Neuronal stem cell (in vitro differentiated cells): ENCODE measurements around the gene CIBAR2.
A peak's percentile ranks its signal among the peaks of the same experiment; 100 is the strongest.

Experiments
- DNase-seq: peaks from one replicate; pipeline ENCODE4 v3.0.0-alpha.2; 2013; ENCODE audit warnings: low spot score
- H2AFZ ChIP-seq: one replicate; pipeline ENCODE4 v1.6.1; 2013; ENCODE audit warnings: mild to moderate bottlenecking, low read length, inconsistent platforms
- H2AK5ac ChIP-seq: 2 replicates; pipeline ENCODE4 v1.6.1; 2013; ENCODE audit warnings: low read depth, mild to moderate bottlenecking, inconsistent platforms, low read length, moderate library complexity, mixed read lengths
- H2BK120ac ChIP-seq: 2 replicates; pipeline ENCODE4 v1.6.1; 2013; ENCODE audit warnings: low read depth, mild to moderate bottlenecking, inconsistent platforms, low read length, moderate library complexity, mixed read lengths
- H2BK12ac ChIP-seq: one replicate; pipeline ENCODE4 v1.6.1; 2013; ENCODE audit warnings: low read length, inconsistent platforms
- H2BK15ac ChIP-seq: 2 replicates; pipeline ENCODE4 v1.6.1; 2013; ENCODE audit warnings: mild to moderate bottlenecking, low read length, inconsistent platforms, mixed read lengths
- H2BK5ac ChIP-seq: one replicate; pipeline ENCODE4 v1.6.1; 2013; ENCODE audit warnings: inconsistent platforms, mild to moderate bottlenecking, low read length, moderate library complexity
- H3K14ac ChIP-seq: one replicate; pipeline ENCODE4 v1.6.1; 2013; ENCODE audit warnings: low read length, inconsistent platforms
- H3K18ac ChIP-seq: 2 replicates; pipeline ENCODE4 v1.6.1; 2013; ENCODE audit warnings: low read length, inconsistent platforms
- H3K23ac ChIP-seq: 2 replicates; pipeline ENCODE4 v1.6.1; 2013; ENCODE audit warnings: low read depth, mild to moderate bottlenecking, mixed read lengths, low read length, inconsistent platforms; ENCODE audit not compliant: poor library complexity
- H3K27ac ChIP-seq: replicated peaks from 3 replicates; pipeline ENCODE4 v1.5.1; 2013; ENCODE audit warnings: low read length, inconsistent platforms
- H3K27me3 ChIP-seq, 3 experiments: 2 replicates each; pipeline ENCODE4 v1.6.1; 2013; ENCODE audit warnings: low read length in 3 of 3, mild to moderate bottlenecking in 2 of 3, inconsistent platforms in 1 of 3, low read depth in 1 of 3, mixed read lengths in 1 of 3, moderate library complexity in 1 of 3; ENCODE audit not compliant: control insufficient read depth in 3 of 3, insufficient read depth in 3 of 3
- H3K36me3 ChIP-seq, 2 donors: replicated peaks in 1 of 2; 2 replicates each; pipeline ENCODE4 v1.6.1; 2013; ENCODE audit warnings: low read length in 2 of 2; ENCODE audit not compliant: control insufficient read depth in 2 of 2, insufficient read depth in 2 of 2
- H3K4ac ChIP-seq: 2 replicates; pipeline ENCODE4 v1.6.1; 2013; ENCODE audit warnings: inconsistent platforms, mild to moderate bottlenecking, low read length, moderate library complexity
- H3K4me1 ChIP-seq, 2 donors: 1 replicate in 1 of 2; 2 replicates in 1 of 2; pipeline ENCODE4 v1.6.1; 2013; ENCODE audit warnings: low read length in 2 of 2, low read depth in 1 of 2; ENCODE audit not compliant: control insufficient read depth in 2 of 2, insufficient read depth in 1 of 2
- H3K4me2 ChIP-seq: one replicate; pipeline ENCODE4 v1.6.1; 2013; ENCODE audit warnings: mild to moderate bottlenecking, low read length, inconsistent platforms; ENCODE audit not compliant: insufficient read depth, poor library complexity, severe bottlenecking
- H3K4me3 ChIP-seq, 2 donors: 2 replicates each; pipeline ENCODE4 v1.5.1; 2013; ENCODE audit warnings: low read length in 2 of 2, mild to moderate bottlenecking in 2 of 2, inconsistent platforms in 1 of 2, moderate library complexity in 1 of 2
- H3K79me1 ChIP-seq: one replicate; pipeline ENCODE4 v1.6.1; 2013; ENCODE audit warnings: low read depth, mild to moderate bottlenecking, inconsistent platforms, low read length, moderate library complexity
- H3K9ac ChIP-seq: one replicate; pipeline ENCODE4 v1.6.1; 2013; ENCODE audit warnings: mild to moderate bottlenecking, low read depth, low read length, inconsistent platforms; ENCODE audit not compliant: poor library complexity
- H3K9me3 ChIP-seq, 2 donors: replicated peaks in 1 of 2; 2 replicates each; pipeline versions ENCODE3 to v1.6.1; 2013; ENCODE audit warnings: low read length in 2 of 2, mild to moderate bottlenecking in 2 of 2, inconsistent platforms in 1 of 2, low read depth in 1 of 2, mixed read lengths in 1 of 2, moderate library complexity in 1 of 2; ENCODE audit not compliant: control insufficient read depth in 2 of 2, insufficient read depth in 1 of 2
- H4K8ac ChIP-seq: one replicate; pipeline ENCODE4 v1.6.1; 2013; ENCODE audit warnings: low read depth, mild to moderate bottlenecking, inconsistent platforms, low read length, moderate library complexity
- H4K91ac ChIP-seq: one replicate; pipeline ENCODE4 v1.6.1; 2013; ENCODE audit warnings: low read length, low read depth, mild to moderate bottlenecking, inconsistent platforms; ENCODE audit not compliant: poor library complexity
- WGBS, 2 donors: extraction: QIAGEN DNeasy Blood & Tissue Kit; methylation state at CpG; one replicate each; pipeline ENCODE4 v1.1.7; 2013; ENCODE audit warnings: missing lambda C conversion rate in 2 of 2, mixed read lengths in 1 of 2; ENCODE audit not compliant: insufficient read length in 2 of 2, insufficient replicate concordance in 1 of 2; ENCODE audit errors: extremely low coverage in 2 of 2; 5-methylcytosine and 5-hydroxymethylcytosine counted together

The CIBAR2 gene

DNA sequence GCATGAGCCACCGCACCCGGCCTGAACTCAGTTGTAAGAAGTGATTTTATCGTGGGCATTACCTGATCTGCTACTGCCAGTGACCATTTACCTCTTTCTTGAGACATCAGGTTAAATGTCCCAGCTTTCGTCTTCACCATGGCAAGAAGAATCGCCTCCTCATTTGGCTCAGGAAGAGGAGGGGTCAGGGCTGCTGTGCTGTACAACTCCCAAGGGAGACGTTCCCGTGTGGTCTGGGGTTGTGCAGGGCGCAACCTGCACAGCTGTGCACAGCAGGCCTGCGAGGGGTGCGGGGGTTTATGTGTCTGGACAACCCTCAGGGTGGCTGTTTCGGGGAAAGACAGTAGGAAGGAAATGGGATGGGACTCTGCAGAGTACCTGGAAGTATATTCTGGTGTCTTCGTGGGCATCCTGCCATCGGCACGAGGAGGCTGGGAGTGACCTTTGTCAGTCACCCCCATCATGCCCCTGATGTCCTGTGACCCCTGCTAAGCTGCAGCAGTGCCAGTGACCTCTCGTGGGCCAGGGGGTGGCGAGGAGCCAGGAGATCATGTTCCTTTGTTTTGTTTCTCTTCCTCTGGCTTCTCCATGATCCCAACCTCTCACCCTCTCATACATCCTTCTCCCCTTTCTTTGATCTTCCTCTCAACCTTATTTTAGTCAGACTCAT lies 27.3 kb downstream of the CIBAR2 start:
- no peak overlapping the region for H3K4me3 ChIP-seq
- peaks cover 35 to 48% of the 10 kb centered on the region in 2 donors for H3K4me1 ChIP-seq
- peak overlapping the region; percentile 85 for H2AK5ac ChIP-seq
- no peak overlapping the region for H2BK5ac ChIP-seq
- H3K4me2 ChIP-seq: no peak overlapping the region
- peaks cover 0 to 4% (median 0%) of the 10 kb centered on the region in 3 experiments for H3K27me3 ChIP-seq
- H2BK15ac ChIP-seq: peak overlapping the region; percentile 39
- peaks cover 2% of the 10 kb centered on the region for H3K79me1 ChIP-seq
- peak overlapping the region; percentile 92 for H3K14ac ChIP-seq
- peak overlapping the region; percentile 81 for H3K18ac ChIP-seq
- no peak overlapping the region for H2BK120ac ChIP-seq
- no peaks in the 10 kb centered on the region for H3K9me3 ChIP-seq
- peak overlapping the region; percentile 58 for H3K23ac ChIP-seq
- DNase-seq: no peak
- no peak overlapping the region for H2AFZ ChIP-seq
- H3K36me3 ChIP-seq: no peaks in the 10 kb centered on the region
- no peak overlapping the region for H3K9ac ChIP-seq
- no peak overlapping the region for H2BK12ac ChIP-seq
- WGBS, 2 donors: no CpG with 5 or more reads among the region's 16 CpGs
- H4K8ac ChIP-seq: no peak overlapping the region
- H3K4ac ChIP-seq: peak overlapping the region; percentile 68
- no peak overlapping the region for H4K91ac ChIP-seq
- no peak overlapping the region for H3K27ac ChIP-seq

DNA sequence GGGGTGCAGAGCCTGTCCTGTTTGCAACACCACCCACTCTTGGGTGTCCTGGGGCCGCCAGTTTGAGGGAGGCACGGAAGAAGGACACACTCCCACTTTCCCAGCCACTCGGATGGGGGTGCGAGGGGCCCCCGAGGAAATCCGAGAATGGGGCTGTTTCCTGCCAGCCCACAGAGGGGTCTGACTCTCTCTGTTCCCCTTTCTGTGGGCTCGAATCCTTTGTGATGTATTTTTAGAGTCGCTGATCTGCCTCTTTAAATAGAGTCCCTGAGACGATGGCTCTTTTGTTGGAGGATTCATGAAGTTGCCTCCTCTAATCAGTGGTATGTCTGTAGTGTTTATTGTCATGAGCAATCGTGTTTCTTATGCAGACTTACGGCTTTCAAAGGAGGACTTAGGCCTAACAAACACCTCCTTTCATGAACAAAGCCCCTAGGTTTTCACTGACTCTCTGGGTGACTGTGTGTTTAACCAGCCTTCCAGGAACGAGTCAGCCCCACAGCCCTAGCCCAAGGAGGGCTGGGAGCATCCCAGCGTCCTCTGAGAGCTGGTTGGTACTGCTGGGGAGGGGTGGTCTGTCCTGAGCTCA lies 29.1 kb downstream of the CIBAR2 start:
- WGBS, 2 donors: no CpG with 5 or more reads among the region's 13 CpGs
- Histone ChIP-seq H3K4me3 (peak overlapping the region in 1 of 2 donors; percentile 27), H2BK12ac (peak overlapping the region; percentile 43), H3K14ac (peak overlapping the region; percentile 85), H3K4ac (no peak overlapping the region), H3K4me1 (peaks cover 39 to 44% of the 10 kb centered on the region in 2 donors), H3K9ac (peak overlapping the region; percentile 7), H4K91ac (no peak overlapping the region), H3K9me3 (no peaks in the 10 kb centered on the region), H3K27ac (peak overlapping the region; percentile 61), H4K8ac (no peak overlapping the region), H2BK5ac (no peak overlapping the region), H2AFZ (peak overlapping the region; percentile 89), H3K27me3 (peaks cover 0 to 4% (median 0%) of the 10 kb centered on the region in 3 experiments), H3K79me1 (peaks cover 2% of the 10 kb centered on the region), H3K4me2 (peak overlapping the region; percentile 53), H2AK5ac (peak overlapping the region; percentile 65), H3K36me3 (no peaks in the 10 kb centered on the region), H3K18ac (peak overlapping the region; percentile 95), H2BK15ac (peak overlapping the region; percentile 57), H2BK120ac (no peak overlapping the region), H3K23ac (no peak overlapping the region)
- DNase-seq: no peak

DNA sequence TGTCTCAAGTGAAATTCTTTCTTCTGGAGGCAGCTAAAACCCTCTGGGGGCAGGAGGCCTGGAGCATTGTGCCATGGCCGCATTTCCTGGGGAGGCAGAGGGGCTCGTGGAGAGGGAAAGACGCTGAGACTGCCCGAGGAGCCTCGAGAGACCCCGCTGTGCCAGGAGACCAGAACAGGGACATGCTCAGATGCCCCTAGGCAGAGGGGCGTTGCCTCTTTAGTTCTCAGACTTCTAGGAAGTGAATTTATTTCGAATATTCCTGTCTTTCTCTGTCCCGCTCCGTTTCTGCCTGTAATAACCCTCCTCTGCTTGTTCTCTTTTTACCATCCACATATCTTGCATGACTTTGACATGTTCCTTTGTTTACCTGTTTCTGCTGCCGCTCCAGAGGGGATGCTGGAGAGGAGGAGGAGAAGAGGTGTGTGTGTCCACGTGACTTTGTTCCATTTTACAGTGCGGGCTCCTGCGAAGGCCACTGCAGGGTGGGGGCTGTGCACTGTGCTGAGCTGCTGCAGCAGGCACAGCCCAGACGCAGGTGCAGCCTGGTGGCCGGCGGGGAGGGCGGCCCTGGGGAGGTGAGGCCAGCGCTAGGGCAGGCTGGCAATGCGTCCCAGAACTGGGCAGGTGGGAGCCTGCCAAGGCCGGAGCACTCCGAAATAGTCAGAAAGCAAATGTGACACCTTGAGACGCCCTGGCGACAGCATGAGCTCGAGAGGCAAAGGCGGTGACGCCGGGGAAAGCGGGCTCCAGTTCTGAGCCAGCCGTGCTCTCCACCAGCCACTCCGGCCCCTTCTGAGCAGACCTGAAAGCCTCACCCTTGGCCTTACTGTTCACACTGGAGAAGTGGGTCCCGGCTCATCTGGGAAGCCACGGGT lies 29.9 kb downstream of the CIBAR2 start:
- Histone ChIP-seq H2BK12ac (peak overlapping the region; percentile 95), H2BK5ac (no peak overlapping the region), H2BK15ac (peak overlapping the region; percentile 57), H3K23ac (peak overlapping the region; percentile 25), H3K79me1 (peaks cover 2% of the 10 kb centered on the region), H4K8ac (no peak overlapping the region), H2AFZ (peak overlapping the region; percentile 89), H3K4me1 (peaks cover 39 to 44% of the 10 kb centered on the region in 2 donors), H3K18ac (peak overlapping the region; percentile 99), H3K9ac (peak overlapping the region; percentile 45), H3K27me3 (peaks cover 0 to 4% (median 0%) of the 10 kb centered on the region in 3 experiments), H3K4me3 (peak overlapping the region in 1 of 2 donors; percentile 27), H2AK5ac (peak overlapping the region; percentile 65), H3K4me2 (peak overlapping the region; percentile 53), H3K14ac (peak overlapping the region; percentile 85), H3K9me3 (no peaks in the 10 kb centered on the region), H3K27ac (no peak overlapping the region), H2BK120ac (no peak overlapping the region), H3K36me3 (no peaks in the 10 kb centered on the region), H4K91ac (no peak overlapping the region), H3K4ac (no peak overlapping the region)
- WGBS, 2 donors: no CpG with 5 or more reads among the region's 33 CpGs
- DNase-seq: no peak
